ENCODE data around the gene CSRNP2.
"Not testable (repeated sequence)": the region's sequence is repeated elsewhere in the genome, so short reads cannot be mapped to it uniquely, and the experiment has no call there.

Gene CSRNP2, protein sequence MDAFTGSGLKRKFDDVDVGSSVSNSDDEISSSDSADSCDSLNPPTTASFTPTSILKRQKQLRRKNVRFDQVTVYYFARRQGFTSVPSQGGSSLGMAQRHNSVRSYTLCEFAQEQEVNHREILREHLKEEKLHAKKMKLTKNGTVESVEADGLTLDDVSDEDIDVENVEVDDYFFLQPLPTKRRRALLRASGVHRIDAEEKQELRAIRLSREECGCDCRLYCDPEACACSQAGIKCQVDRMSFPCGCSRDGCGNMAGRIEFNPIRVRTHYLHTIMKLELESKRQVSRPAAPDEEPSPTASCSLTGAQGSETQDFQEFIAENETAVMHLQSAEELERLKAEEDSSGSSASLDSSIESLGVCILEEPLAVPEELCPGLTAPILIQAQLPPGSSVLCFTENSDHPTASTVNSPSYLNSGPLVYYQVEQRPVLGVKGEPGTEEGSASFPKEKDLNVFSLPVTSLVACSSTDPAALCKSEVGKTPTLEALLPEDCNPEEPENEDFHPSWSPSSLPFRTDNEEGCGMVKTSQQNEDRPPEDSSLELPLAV

DNA sequence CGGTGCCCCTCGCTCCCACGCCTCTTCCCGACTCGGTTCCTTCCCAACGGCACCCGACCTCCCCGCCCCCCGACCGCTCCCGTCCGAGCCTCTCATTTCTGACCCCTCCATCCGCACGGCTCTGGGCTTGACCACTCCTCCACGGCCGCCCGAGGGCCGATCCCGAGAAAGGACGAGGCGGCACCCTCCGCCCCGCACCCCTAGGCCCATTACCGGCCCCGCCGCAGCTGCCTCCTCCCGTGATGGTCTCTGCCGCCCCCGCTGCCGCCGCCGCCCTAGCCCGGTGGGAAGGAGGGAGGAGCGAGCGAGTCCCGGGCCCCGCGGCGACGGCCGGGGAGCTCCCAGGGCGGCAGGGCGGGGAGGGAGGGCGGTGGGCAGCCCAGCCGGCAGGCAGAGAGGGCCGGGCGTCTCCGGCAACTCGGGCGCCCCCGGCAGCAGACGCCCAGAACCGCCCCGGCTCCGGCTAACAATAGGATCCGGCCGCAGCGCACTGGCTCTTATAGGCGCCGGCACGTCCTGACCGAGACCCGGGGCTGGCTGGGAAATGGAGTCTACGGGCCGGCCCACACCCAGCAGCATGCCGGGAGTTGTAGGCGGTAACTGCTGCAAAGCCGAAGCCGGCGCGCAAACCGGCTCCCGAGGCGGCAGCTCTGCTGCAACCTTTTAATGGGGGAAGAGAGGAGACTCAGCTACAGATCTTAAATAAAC is at the start of gene CSRNP2:
Gene CSRNP2, minus strand, starts transcription at position 471 of the 708 bp plus-strand sequence. CDS start 7,035 bp downstream, outside the sequence.
- peak; percentile 96 for DNase-seq

DNA sequence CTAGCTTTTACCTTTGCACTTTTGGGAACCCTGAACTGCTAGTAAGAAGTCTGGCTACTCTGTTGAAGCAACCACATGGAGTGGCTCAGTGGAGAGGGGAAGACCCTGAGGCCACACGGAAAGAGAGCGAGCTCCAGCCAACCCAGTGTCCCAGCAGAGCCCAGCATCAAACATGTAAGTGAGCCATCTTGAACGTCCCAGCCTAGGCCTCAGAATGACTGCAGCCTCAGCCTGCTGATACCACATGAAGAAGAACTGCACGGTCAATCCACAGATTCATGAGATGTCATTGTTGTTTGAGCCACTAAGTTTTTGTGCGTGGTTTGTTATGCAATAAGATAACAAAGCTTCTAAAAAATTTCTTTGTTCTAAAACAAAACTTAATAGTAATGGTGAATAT is 49.3 kb upstream of the CSRNP2 start:
- DNase-seq, result no peak

DNA sequence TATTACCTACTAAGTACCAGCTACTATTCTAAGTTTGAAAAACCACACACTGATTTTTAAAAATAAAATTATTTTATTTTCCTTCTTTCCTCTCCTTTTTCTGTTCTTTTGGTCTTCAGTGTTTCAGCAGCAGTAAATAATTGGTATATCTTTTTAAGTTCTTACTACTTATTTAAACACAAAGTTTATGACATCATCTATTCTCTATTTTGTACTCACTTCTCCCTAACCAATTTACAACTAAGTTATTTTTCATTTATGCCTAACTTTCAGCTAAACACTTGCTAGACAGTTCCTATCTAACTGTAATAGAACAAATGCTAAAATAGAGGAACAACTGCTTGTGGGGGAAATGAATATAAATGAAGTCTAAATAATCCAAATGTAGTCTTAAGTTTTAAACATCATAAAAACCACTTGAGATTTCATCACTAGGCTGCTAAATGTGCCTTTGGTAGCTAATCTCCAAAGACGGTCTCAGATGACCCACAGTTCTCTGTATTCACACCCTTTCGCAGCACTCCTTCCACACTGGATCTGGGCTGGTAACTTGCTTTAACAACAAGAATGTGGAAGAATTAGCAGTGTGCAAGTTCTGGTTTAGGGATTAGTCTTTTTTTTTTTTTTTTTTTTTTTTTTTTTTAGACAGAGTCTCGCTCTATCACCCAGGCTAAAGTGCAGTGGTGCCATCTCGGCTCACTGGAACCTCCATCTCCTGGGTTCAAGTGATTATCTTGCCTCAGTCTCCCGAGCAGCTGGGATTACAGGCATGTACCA is 48.5 kb upstream of the CSRNP2 start:
- DNase-seq, result no peak

DNA sequence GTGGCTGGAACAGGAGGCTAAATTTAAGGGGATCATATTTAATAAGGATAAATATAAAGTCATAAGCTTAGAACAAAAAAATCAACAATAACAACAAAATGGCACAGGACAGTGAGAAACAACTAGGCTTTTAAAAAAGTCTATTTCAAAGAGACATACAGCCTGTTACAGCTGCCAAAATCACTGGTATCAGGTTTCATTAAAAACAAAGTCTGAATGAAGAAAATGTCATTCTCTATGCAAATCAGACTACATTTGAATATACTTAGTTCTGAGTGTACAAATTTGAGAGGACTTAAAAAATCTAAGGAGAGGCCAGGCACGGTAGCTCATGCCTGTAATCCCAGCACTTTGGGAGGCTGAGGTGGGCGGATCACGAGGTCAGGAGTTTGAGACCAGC is 45.5 kb upstream of the CSRNP2 start:
- DNase-seq, result no peak

DNA sequence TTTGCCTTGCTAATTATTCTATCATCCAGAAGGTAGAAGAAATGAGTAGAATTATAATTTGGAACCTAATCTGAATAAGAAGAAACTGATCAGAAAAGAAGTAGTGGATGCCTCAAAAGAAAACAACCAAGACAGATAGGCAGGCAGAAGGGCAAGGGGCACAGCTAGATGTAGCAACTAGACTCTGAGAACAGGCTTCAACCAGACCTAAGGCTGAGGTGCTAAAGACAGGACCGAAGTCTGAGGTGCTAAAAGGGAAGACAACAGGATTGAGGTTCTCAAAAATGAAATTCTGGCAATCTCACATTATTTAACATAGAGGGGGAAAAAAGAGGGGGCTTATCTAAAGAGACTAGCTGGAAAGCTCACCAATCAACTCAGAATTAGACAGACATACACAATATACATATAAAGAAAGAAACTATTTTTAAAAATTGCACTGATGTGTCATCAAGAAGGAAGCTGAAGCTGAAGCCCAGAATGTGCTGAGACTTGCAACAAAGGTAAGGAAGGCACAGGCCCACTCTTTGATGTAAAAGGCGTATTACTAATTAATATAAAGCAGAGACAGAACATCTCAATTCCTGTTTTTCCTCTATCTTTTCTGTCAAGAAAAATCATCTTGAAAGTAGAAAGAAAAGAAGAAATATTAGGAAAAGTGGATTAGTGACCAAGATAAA is 43.8 kb upstream of the CSRNP2 start:
- no peak for DNase-seq

DNA sequence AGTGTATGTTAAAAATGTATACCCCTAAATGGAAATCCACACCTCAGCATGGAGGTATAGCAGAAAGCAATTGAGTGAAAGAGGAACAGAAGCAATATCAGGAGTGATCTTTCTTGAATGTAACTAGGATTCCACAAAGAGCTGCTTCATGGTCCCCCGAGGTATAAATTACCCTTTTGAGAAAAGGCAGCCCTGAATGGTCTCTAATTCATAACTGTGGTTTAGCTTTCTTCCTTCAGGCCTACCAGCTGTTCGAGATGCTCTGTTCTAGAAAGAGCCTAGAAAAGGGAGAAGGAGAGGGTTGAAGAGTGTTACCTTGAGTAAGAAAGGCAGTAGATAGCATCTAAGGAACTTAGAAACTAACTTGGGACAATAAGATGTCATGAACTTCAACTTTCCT is 42.9 kb upstream of the CSRNP2 start:
- DNase-seq, result no peak

DNA sequence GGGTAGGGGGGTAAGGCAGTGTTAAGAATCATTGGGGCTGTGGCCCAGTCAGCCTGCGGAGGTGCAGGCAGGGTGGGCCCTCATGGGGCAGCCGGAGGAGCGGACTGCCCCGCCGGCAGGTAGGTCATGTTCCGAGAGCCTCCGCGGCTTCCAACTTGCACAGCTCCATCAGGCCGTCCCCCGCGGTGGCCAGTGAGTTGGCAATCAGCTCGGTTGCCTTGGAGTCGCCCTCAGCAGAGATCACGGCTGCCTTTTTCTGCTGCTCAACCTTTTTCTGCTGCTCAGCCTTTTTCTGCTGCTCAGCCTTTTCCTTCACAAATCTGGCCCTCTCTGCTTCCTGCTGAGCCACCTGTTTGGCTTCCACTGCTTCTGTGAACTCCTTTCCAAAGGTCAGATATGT is 41.1 kb upstream of the CSRNP2 start:
- no peak for DNase-seq

DNA sequence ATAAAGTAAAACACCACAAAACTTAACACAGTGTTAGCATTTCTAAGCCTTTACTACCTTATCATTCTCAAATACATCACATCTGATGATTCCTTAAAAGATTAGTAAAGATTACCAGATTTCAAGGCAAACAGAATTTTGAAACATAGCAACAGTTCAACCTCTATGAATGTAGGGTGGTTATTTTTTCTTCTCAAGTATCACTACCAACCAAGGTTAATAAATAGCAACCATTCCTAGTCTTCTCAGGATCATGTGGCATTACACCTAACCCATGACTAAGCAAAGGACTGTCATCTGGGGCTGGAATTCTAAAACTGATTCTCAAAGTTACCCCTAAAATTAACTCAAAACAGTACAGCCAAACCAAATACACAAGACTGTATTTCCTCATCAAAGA is 39.4 kb upstream of the CSRNP2 start:
- DNase-seq, result no peak

DNA sequence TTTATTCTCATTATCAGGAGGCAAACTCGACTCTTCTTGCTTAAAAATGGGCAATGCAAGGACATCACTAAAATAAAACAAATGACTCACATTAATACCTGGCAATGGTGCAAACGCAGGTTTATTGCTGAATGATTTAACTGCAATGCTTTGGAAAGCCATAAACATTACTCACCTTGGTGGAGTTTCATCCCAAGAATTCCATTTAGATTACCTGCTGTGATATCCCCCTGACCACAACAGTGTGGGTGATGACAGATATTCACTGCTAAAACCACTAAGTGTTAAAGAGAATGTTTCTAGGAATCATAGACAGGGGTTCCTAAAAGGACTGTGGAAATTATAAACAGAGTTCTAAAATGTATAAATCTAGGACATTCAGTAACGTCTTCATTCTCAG is 35.3 kb upstream of the CSRNP2 start:
- no peak for DNase-seq

DNA sequence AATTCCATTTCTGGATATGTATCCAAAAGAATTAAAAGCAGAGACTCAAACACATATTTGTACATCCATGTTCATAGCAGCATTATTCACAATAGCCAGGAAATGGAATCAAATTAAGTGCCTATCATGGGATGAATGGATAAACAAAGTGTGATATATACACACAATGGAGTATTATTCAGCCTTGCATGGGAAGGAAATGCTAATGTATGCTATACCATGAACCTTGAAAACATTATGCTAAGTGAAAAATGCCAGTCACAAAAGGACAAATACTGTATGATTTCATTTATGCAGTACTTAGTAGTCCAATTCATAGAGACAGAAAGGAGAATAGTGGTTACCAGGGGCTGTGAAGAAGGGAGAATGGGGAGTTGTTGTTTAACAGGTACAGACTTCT is 32.1 kb upstream of the CSRNP2 start:
- DNase-seq, result no peak

DNA sequence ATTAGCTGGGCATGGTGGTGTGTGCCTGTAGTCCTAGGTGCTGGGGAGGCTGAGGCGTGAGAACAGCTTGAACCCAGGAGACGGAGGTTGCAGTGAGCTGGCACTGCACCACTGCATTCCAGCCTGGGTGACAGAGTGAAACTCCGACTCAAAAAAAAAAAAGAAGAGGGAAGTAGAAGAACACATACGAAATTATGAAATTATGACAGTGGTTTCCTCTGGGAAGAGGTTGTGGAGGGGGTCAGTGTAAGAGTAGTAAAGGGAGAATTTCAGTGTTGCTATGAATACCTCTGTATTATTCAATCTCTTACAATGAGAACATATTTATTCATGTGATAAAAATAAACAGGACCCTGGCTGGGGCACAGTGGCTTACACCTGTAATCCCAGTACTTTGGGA is 24.7 kb upstream of the CSRNP2 start:
- DNase-seq, result no peak

DNA sequence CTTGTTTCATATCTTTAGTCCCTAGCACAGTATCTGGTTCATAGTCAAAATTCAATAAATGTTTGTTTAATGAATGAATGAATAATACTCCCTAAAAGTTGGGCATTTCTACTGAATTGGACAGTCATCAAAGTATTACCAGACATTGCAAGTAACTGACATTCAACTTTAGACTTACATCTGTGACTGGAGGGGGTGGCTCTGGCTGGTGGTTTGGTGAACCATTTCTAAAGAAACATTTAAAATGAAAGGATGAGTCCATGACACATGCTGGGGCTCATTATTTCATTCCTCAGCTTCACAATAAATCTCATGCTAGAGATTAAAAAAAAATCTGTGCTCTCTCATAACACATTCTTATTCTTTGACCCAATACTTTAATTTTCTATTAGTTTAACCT is 20.6 kb upstream of the CSRNP2 start:
- no peak for DNase-seq

DNA sequence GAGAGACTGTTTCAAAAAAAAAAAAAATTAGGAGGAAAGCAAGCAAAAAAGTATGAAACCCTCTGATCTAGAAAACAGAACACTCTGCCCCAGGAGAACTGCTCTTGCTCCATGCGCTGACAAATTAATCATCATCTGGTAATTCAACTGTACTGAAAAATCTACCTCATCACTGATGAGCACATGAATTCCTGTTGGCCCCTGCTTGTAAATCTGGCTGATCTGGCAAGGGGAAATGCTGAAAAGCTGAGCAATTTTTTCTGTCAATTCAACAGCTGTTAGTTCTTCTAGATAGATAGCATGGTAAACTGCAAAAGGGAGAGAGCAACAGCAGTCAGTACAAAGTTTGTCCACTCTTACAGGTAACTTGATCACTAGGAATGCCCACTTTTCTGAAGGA is 15.2 kb upstream of the CSRNP2 start:
- no peak for DNase-seq

DNA sequence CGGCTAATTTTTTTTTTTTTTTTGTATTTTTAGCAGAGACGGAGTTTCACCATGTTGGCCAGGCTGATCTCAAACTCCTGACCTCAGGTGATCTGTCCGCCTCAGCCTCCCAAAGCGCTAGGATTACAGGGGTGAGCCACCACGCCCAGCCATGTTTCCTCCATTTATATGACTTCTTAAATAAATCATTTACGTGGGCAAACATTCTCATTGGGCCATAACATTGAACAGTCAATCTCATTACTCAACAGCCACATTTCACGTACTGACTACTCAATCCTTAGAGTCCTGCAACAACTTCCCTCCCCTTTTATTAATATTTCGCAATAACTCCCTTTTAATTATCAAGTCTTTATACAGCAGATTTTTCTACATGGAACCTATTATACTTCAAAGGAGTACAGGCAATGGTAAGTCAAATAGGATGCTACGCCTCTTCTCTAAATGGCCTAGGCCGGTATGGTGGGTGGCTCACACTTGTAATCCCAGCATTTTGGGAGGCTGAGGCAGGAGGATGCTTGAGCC is 7.4 kb upstream of the CSRNP2 start:
- DNase-seq, result no peak

DNA sequence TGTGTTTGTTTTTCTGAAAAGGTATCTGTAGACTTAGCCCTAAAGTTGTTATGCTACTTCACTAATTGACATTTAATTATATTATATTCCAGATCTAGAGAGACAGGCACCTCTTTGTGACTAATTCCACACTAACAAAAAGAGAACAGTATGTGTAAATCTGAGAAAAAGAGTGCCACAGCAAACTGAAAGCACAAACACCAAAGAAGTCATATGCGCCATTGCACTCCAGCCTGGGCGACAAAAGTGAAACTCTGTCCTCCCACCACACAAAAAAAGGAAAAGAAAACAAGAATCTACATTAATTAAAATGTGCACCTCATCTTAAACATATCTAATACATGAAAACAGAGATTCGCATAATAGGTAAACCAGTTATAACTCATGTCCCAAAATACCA is 4.4 kb upstream of the CSRNP2 start:
- no peak for DNase-seq

DNA sequence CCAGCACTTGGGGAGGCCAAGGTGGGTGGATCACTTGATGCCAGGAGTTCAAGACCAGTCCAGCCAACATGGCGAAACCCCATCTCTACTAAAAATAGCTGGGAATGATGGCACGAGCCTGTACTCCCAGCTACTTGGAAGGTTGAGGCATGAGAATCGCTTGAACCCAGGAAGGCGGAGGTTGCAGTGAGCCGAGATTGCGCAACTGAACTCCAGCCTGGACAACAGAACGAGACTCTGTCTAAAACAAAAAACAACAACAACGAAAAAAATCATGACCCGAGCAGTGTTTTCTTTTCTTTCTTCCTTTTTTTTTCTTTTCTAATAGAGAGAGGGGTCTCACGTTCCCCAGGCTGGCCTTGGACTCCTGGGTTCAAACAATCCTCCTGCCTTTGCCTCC is 3.5 kb upstream of the CSRNP2 start:
- DNase-seq, result no peak

DNA sequence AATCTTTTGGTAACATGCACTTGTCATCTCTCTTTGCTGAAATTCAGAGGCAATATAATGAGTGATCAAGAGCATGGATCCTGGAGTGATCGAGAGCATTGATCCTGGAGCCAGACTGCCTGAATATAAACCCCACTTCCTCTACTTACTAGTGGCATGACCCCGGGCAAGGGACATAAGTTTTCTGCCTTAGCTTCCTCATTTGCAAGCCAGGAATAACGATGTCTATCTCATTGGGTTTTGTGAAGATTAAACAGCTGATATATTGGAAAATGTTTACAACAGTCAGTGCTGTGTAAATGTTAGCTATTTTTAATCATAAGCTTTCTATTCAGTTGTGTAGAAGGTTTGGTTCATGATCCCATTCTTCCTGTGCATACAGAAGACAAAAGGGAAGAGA is 2.4 kb upstream of the CSRNP2 start:
- no peak for DNase-seq

DNA sequence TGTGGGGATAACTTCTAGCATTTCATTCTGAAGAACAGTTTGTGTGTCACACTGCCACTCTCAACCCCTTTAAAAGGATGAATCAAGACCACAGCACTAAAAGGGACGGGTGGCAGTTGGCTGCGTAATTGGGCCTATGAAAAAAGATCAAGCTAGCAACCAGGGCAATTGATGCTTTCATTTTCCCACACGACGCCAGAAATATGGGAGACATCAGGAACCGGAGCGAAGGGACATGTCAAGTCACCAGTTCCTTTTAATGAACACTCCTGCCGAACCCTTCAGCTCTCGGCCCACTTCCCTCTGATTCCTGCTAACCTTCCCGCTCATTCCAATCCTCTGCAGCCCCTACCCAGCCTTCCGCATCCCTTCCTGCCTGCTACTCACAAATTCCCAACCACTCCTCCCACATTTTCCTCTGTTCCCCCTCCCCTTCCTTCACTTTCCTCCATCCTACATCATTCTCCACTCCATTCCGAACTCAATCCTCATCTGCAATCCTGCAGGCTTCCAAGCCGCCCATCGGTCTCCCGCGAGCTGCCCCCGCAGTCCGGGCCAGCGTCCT is 753 bp downstream of the CSRNP2 start:
- DNase-seq, result peak; percentile 40

DNA sequence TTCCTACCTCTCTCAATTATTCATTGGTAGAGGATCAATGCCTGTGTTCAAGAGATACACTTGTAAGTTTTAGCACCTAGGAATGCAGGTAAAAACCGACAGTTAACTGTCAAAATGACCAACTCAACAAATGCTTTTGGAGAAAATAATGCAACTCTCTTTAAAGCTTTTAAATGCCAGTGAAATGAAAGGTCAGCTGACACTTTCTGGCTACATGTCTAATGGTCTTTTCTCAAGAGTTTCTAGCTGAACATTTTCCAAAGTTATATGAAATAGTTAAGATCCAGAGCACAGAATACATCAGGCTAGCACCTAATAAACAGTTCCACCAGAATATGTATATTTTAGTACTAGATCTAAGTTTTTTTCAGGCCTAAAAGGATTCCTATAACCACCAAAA is 2.0 kb downstream of the CSRNP2 start:
- DNase-seq, result no peak

DNA sequence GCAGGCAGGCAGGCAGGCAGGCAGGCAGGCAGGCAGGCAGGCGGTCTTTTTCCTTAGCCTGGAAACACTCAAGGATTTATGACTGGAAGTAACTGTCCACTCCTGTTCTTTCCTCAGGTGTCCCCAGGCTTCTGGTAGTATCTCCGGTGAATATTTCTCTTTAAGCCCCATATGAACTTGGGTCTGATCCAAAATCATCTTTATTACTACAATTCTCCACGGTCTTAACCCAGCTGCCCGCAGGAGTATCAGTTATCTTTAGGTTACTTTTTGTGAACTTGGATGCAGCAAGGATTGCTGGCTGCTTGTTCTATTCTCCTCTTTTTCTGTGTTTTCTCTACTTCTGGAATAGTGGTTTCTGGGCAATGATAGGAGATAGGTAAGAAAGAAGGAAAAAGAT is 3.3 kb downstream of the CSRNP2 start:
- DNase-seq, result no peak

DNA sequence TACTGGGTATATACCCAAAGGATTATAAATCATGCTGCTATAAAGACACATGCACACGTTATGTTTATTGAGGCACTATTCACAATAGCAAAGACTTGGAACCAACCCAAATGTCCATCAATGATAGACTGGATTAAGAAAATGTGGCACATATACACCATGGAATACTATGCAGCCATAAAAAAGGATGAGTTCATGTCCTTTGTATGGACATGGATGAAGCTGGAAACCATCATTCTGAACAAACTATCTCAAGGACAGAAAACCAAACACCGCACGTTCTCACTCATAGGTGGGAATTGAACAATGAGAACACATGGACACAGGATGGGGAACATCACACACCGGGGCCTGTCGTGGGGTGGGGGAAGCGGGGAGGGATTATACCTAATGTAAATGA is 4.5 kb downstream of the CSRNP2 start:
- DNase-seq, result not testable (repeated sequence)

DNA sequence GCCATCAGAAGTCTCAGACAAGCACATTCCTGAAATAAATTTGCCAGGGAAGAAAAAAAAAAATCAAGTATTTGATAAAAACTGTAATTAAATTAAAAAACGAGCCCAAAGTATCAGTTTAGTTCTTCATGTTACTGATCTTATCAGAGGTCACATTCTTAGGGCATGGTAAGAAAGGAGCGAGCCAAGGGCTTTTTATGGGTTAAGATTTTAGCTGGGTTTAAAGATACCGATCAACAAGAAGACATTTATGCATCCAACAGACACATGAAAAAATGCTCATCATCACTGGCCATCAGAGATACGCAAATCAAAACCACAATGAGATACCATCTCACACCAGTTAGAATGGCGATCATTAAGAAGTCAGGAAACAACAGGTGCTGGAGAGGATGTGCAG is 5.0 kb downstream of the CSRNP2 start:
- not testable (repeated sequence) for DNase-seq
